Neural progenitor cell (in vitro differentiated cells): ENCODE data around the gene LIPJ.

Experiments used
- CTCF ChIP-seq: fragments of 200-600 bp; sonication (generic); IDR thresholded peaks from 2 replicates; pipeline ENCODE4 v1.5.1; 2017; ENCODE audit warnings: antibody characterized with exemption, mild to moderate bottlenecking
- EZH2 ChIP-seq: fragments of 200-600 bp; sonication (generic); IDR thresholded peaks from 2 replicates; pipeline ENCODE4 v1.6.1; 2017; ENCODE audit warnings: antibody characterized with exemption, mild to moderate bottlenecking, moderate library complexity

- no peak for TF ChIP-seq EZH2
- no peak for TF ChIP-seq CTCF
These were observed 11.5 kb downstream of the LIPJ start for GRCh38 chr10:88598055-88598454.
